CD4-positive, CD25-positive, alpha-beta regulatory T cell (primary cell): ENCODE results near the gene WNT11. TPM values are rescaled to one million over a fixed set of nuclear protein-coding genes. Genes with fewer than 3 reads are reported as not detected.

Experiments
- ATAC-seq, 2 donors: fragments of 150-1000 bp; cut with Tn5 transposase; one replicate each; pipeline ENCODE4 v1.10.0; 2021; ENCODE audit warnings: low read depth in 2 of 2, moderate number of reproducible peaks in 2 of 2, moderate library complexity in 1 of 2
- DNase-seq, 3 donors: peaks; one replicate each; pipeline versions ENCODE4 v3.0.0 to v3.0.0-alpha.2; 2012 to 2022; ENCODE audit warnings: mixed read lengths in 1 of 3
- H3K27ac ChIP-seq: one replicate; pipeline ENCODE4 v1.7.0; 2013; ENCODE audit warnings: mild to moderate bottlenecking, low read length; ENCODE audit not compliant: insufficient read depth, poor library complexity, severe bottlenecking
- H3K27me3 ChIP-seq: one replicate; pipeline ENCODE4 v1.7.0; 2013; ENCODE audit warnings: low read length; ENCODE audit not compliant: control insufficient read depth, insufficient read depth
- H3K36me3 ChIP-seq: one replicate; pipeline ENCODE4 v1.7.0; 2013; ENCODE audit warnings: mild to moderate bottlenecking, low read length, moderate library complexity; ENCODE audit not compliant: control insufficient read depth, insufficient read depth
- H3K4me1 ChIP-seq: 2 replicates; pipeline ENCODE4 v1.7.0; 2013; ENCODE audit warnings: mild to moderate bottlenecking, low read length; ENCODE audit not compliant: insufficient read depth, control insufficient read depth, poor library complexity, severe bottlenecking
- H3K4me3 ChIP-seq: one replicate; pipeline ENCODE4 v1.7.0; 2013; ENCODE audit warnings: low read depth, mild to moderate bottlenecking, low read length, moderate library complexity
- H3K9me3 ChIP-seq, 2 experiments: 1 replicate in 1 of 2; 2 replicates in 1 of 2; pipeline ENCODE4 v1.7.0; 2013; ENCODE audit warnings: low read length in 2 of 2, mild to moderate bottlenecking in 1 of 2, moderate library complexity in 1 of 2; ENCODE audit not compliant: control insufficient read depth in 2 of 2
- H3K27ac Mint-ChIP-seq, 3 donors: one replicate each; pipeline ENCODE4 v1.8.0; 2020 to 2022; ENCODE audit warnings: mild to moderate bottlenecking in 3 of 3, mixed read lengths in 3 of 3, moderate library complexity in 2 of 3
- H3K27me3 Mint-ChIP-seq: one replicate; pipeline ENCODE4 v1.8.0; 2022; ENCODE audit warnings: mild to moderate bottlenecking, mixed read lengths
- H3K36me3 Mint-ChIP-seq: one replicate; pipeline ENCODE4 v1.8.0; 2020; ENCODE audit warnings: mixed read lengths
- H3K4me1 Mint-ChIP-seq, 4 donors: one replicate each; pipeline ENCODE4 v1.8.0; 2020 to 2022; ENCODE audit warnings: mixed read lengths in 4 of 4, mild to moderate bottlenecking in 1 of 4
- H3K4me3 Mint-ChIP-seq, 4 donors: one replicate each; pipeline ENCODE4 v1.8.0; 2020 to 2022; ENCODE audit warnings: mild to moderate bottlenecking in 4 of 4, mixed read lengths in 4 of 4, moderate library complexity in 3 of 4
- H3K9me3 Mint-ChIP-seq, 7 donors: one replicate each; pipeline ENCODE4 v1.8.0; 2020 to 2022; ENCODE audit warnings: mixed read lengths in 7 of 7, mild to moderate bottlenecking in 3 of 7, moderate library complexity in 2 of 7
- polyA plus RNA-seq, 4 donors: library from polyadenylated mRNA; unstranded; fragments of 300-500 nt; fragmentation: Illumina TruSeq; gene quantifications; one replicate each; pipeline ENCODE4 v1.2.3, GENCODE V29; 2021
- total RNA-seq: library from RNA; stranded (reverse); gene quantifications from one replicate; pipeline ENCODE4 v1.2.3, GENCODE V29; 2022

The WNT11 gene
- total and polyA plus RNA-seq, 5 donors from 2014 or later: 0.43 to 1.2 TPM; not detected in 3

DNA sequence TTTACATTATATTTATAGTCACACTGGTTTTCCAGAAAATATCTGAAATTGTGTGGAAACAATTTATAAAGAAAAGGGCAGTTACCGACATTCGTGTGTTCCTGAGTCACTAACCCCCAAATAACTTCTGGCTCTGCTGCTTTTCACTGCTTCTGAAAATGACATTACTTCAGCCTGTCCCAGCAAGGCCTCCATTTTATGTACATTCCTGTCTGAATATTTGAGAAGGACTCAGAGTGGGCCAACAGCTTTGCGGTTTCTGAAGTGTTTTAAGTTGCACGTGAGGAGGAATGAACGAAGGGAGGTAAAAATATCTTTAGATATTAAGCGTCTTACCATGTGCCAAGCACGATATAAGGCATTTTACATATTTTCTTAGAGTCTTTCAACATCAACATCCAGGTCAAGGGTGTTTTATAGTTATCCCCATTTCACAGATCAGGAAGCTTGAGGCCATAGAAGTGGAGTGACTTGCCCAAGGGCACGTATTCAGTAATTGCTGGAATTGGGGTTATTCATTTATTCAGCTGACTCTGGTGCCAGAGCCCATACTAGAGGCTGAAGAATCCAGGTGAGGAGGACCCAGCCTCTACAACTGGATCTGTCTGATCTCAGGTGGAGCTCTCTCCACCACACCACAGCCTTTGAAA is 30.8 kb upstream of the WNT11 start:
- peaks cover 0 to 3% (median 0%) of the 10 kb centered on the region in 7 donors for H3K9me3 Mint-ChIP-seq
- peak overlapping the region; percentile 90 to 98 (median 94) for H3K4me3 Mint-ChIP-seq
- H3K27me3 Mint-ChIP-seq: peaks cover 38% of the 10 kb centered on the region
- Histone ChIP-seq H3K27me3 (no peaks in the 10 kb centered on the region), H3K4me1 (peaks cover 30% of the 10 kb centered on the region), H3K36me3 (no peaks in the 10 kb centered on the region), H3K4me3 (no peak overlapping the region), H3K27ac (no peak overlapping the region), H3K9me3 (no peaks in the 10 kb centered on the region)
- peaks cover 8 to 42% (median 28%) of the 10 kb centered on the region in 4 donors for H3K4me1 Mint-ChIP-seq
- H3K27ac Mint-ChIP-seq: peak overlapping the region in 2 of 3 donors; percentile 9 to 97
- DNase-seq (no peak), ATAC-seq (no peak)
- no peaks in the 10 kb centered on the region for H3K36me3 Mint-ChIP-seq

DNA sequence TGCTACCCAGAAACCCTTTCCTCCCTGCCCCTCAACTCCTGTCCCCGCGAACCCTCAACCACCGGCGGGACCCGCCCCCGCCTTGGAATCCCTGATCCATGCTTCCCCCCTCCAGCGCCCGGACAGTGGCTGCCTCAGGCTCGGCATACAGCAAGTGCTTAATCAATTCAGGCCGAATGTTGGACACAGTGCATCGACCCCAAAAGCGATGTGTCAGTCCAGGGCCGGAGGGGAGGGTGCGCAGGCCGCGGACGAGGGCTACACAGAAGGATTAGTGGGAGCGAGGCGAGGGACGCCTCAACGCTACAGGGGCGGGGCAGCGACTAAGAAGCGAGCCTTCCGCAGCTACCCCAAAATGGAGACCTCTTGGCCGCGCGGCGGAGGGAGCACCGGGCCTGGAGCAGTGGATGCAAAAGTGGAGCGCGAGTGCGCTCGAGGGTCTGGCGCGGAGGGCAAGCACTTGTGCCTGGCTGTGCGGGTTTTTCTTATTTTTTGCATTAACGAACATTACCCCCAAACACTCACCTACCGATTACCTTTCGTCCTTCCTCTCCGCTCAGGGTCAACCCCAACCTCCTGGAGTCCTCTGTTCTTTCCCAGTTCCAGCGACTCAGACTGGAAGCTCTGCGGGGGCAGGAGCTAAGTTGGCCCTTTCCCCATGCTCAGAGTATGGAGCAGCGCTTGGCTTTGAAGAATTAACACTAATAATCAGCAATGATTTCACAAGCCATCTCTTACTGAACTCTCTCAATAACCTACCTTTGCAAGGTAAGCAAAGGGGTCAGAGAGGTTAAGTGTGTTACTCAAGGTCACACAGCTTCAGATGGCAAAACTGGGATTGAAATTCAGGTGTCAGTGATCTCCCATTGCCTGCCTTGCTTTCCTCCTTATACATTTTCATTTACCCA is 30.0 kb upstream of the WNT11 start:
- H3K27me3 Mint-ChIP-seq: peaks cover 40% of the 10 kb centered on the region
- Histone ChIP-seq H3K27me3 (no peaks in the 10 kb centered on the region), H3K36me3 (no peaks in the 10 kb centered on the region), H3K27ac (peak overlapping the region; percentile 72), H3K4me3 (peak overlapping the region; percentile 92), H3K4me1 (peaks cover 38% of the 10 kb centered on the region), H3K9me3 (no peaks in the 10 kb centered on the region)
- peak overlapping the region; percentile 92 to 99 (median 97) for H3K27ac Mint-ChIP-seq
- H3K4me1 Mint-ChIP-seq: peaks cover 8 to 50% (median 36%) of the 10 kb centered on the region in 4 donors
- peak overlapping the region; percentile 90 to 98 (median 94) for H3K4me3 Mint-ChIP-seq
- DNase-seq: peak in 1 of 3 donors; percentile 22
- peaks cover 0 to 3% (median 0%) of the 10 kb centered on the region in 7 donors for H3K9me3 Mint-ChIP-seq
- no peaks in the 10 kb centered on the region for H3K36me3 Mint-ChIP-seq
- no peak for ATAC-seq

DNA sequence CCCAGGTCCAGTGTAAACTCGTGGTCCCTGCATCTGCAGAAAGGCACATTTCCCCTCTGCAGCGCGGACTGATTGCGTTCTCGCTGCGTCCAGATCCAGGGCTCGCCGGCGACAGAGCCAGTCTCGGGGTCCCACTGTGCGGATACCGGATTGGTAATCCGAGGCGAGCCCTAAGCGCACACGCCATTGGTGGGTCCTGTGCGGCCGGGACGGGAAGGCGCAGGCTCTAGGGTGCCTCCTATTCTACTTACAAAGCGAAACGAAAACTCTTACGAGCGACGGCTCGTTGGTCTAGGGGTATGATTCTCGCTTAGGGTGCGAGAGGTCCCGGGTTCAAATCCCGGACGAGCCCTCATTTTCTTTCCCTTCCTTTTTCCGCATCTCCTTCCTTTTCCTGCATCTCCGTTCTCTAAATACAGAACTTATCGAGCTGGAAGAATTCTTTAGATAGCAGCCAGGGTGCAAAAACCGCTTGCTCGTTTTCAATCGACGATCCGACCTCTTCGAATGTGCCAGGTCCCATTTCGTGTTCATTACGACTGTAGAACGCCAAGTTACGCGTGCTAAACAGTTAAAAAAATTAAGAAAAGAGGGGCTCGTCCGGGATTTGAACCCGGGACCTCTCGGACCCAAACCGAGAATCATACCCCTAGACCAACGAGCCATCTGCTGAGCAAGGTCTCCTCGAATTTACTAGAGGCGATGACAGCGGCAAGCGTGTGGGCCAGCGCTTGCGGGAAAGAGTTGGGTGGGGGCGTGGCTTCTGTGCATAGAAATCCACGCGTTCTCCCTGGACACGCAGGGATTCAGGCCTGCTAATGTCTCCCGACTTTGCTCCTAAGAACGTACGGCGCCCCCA is 29.2 kb upstream of the WNT11 start:
- H3K4me1 Mint-ChIP-seq: peaks cover 8 to 58% (median 41%) of the 10 kb centered on the region in 4 donors
- Histone ChIP-seq H3K4me1 (peaks cover 43% of the 10 kb centered on the region), H3K36me3 (no peaks in the 10 kb centered on the region), H3K4me3 (peak overlapping the region; percentile 92), H3K27me3 (no peaks in the 10 kb centered on the region), H3K27ac (peak overlapping the region; percentile 72), H3K9me3 (no peaks in the 10 kb centered on the region)
- peak overlapping the region; percentile 92 to 99 (median 97) for H3K27ac Mint-ChIP-seq
- DNase-seq (peak; percentile 83 to 93 (median 91)), ATAC-seq (peak; percentile 86 to 89)
- H3K36me3 Mint-ChIP-seq: no peaks in the 10 kb centered on the region
- H3K4me3 Mint-ChIP-seq: peak overlapping the region; percentile 90 to 98 (median 94)
- H3K27me3 Mint-ChIP-seq: peaks cover 40% of the 10 kb centered on the region
- H3K9me3 Mint-ChIP-seq: peaks cover 0 to 3% (median 0%) of the 10 kb centered on the region in 7 donors

DNA sequence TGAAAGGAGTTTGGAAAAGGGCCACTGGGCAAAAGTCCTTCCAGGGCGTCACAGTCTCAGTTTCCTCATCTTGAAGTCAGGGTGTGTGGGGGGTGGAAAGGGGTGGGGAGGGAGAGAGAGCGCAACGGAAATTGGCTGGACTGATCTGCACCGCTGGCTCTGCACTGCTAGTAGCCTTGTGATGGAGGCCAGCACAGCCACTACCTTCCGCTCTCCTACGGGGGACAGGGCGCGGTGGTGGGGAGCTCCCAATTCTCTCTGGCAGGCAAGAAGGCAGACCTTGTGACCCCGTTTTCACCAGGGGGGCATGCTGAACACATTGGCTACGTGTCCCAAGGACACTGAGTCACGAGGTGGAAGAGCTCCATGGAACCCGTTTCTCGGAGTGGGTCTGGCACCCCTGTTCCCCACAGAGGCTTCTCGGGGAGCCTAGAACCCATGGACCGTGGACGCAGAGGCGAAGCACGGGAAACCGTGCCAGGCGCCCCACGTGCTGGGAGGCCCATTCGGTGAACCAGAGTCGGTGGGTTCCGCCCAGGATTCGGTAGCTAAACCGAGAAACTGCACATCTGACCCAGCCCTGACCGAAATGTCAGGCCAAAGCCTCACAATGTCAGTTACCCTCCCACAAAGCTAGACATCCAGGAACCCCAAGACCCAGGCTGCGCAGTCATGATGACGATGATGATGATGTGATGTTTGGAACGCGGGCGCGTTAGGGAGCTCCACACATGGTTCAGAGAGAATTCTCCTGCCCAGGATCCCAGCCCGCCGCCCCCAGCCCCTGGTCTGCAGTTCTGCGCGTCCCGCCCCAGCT is 28.3 kb upstream of the WNT11 start:
- peaks cover 0 to 3% (median 0%) of the 10 kb centered on the region in 7 donors for H3K9me3 Mint-ChIP-seq
- peaks cover 40% of the 10 kb centered on the region for H3K27me3 Mint-ChIP-seq
- Histone ChIP-seq H3K4me3 (peak overlapping the region; percentile 92), H3K9me3 (no peaks in the 10 kb centered on the region), H3K27me3 (no peaks in the 10 kb centered on the region), H3K4me1 (peaks cover 43% of the 10 kb centered on the region), H3K36me3 (no peaks in the 10 kb centered on the region), H3K27ac (peak overlapping the region; percentile 72)
- H3K4me3 Mint-ChIP-seq: peak overlapping the region; percentile 90 to 98 (median 94)
- ATAC-seq: peak; percentile 6 to 18
- H3K27ac Mint-ChIP-seq: peak overlapping the region; percentile 92 to 99 (median 97)
- peaks cover 8 to 58% (median 41%) of the 10 kb centered on the region in 4 donors for H3K4me1 Mint-ChIP-seq
- DNase-seq: peak in 1 of 3 donors; percentile 59
- H3K36me3 Mint-ChIP-seq: no peaks in the 10 kb centered on the region

- Mint-ChIP-seq H3K4me3 (peak overlapping the region; percentile 40 to 97 (median 85)), H3K4me1 (peaks cover 8 to 58% (median 41%) of the 10 kb centered on the region in 4 donors), H3K9me3 (peaks cover 0 to 3% (median 0%) of the 10 kb centered on the region in 7 donors), H3K36me3 (no peaks in the 10 kb centered on the region), H3K27ac (peak overlapping the region in 1 of 3 donors; percentile 97), H3K27me3 (peaks cover 40% of the 10 kb centered on the region)
- DNase-seq: peak in 1 of 3 donors; percentile 20
- no peak overlapping the region for H3K27ac ChIP-seq
- H3K9me3 ChIP-seq: no peaks in the 10 kb centered on the region
- H3K4me3 ChIP-seq: no peak overlapping the region
- H3K4me1 ChIP-seq: peaks cover 43% of the 10 kb centered on the region
- no peak for ATAC-seq
- no peaks in the 10 kb centered on the region for H3K27me3 ChIP-seq
- no peaks in the 10 kb centered on the region for H3K36me3 ChIP-seq
Observed at GRCh38 chr11:76234021-76234415, 27.7 kb upstream of the WNT11 start.

GRCh38 chr11:76233196-76233921 is 27.1 kb upstream of the WNT11 start:
- no peaks in the 10 kb centered on the region for H3K27me3 ChIP-seq
- Mint-ChIP-seq H3K9me3 (peaks cover 0 to 3% (median 0%) of the 10 kb centered on the region in 7 donors), H3K27ac (peak overlapping the region; percentile 23 to 85 (median 79)), H3K27me3 (peaks cover 40% of the 10 kb centered on the region), H3K36me3 (no peaks in the 10 kb centered on the region), H3K4me1 (peaks cover 8 to 58% (median 41%) of the 10 kb centered on the region in 4 donors), H3K4me3 (peak overlapping the region; percentile 40 to 97 (median 85))
- H3K4me1 ChIP-seq: peaks cover 43% of the 10 kb centered on the region
- DNase-seq (no peak), ATAC-seq (no peak)
- no peak overlapping the region for H3K27ac ChIP-seq
- H3K9me3 ChIP-seq: no peaks in the 10 kb centered on the region
- H3K4me3 ChIP-seq: no peak overlapping the region
- no peaks in the 10 kb centered on the region for H3K36me3 ChIP-seq
